SK-N-SH treated with all-trans-retinoic acid at 6 μM for 48 hours (cell line): Measurements from ENCODE around the gene SLC25A47.

Source experiments
- ATAC-seq: fragments of 200-7000 bp; cut with Tn5 transposase; 3 replicates; pipeline ENCODE4 v1.9.1; 2020; ENCODE audit warnings: mild to moderate bottlenecking, moderate library complexity
- ARNTL ChIP-seq: fragments of 450-650 bp; formaldehyde crosslinking; IDR thresholded peaks from 2 replicates; pipeline ENCODE4 v1.5.0; 2020; ENCODE audit warnings: low read depth, mild to moderate bottlenecking, moderate library complexity, borderline replicate concordance
- BACH2 ChIP-seq: fragments of 250-450 bp; sonication (Bioruptor Pico); IDR thresholded peaks from 2 replicates; pipeline ENCODE4 v1.9.0; 2021; ENCODE audit warnings: mild to moderate bottlenecking, borderline replicate concordance
- CREB5 ChIP-seq: fragments of 250-450 bp; sonication (Bioruptor Pico); IDR thresholded peaks from 2 replicates; pipeline ENCODE4 v1.5.1; 2020; ENCODE audit warnings: low read depth, mild to moderate bottlenecking, moderate library complexity
- CSDC2 ChIP-seq: fragments of 250-450 bp; sonication (Bioruptor Pico); IDR thresholded peaks from 2 replicates; pipeline ENCODE4 v1.5.0; 2020; ENCODE audit warnings: mild to moderate bottlenecking, moderate library complexity
- CSRNP3 ChIP-seq: fragments of 250-450 bp; sonication (Bioruptor Pico); IDR thresholded peaks from 2 replicates; pipeline ENCODE4 v1.5.1; 2021; ENCODE audit warnings: mild to moderate bottlenecking, moderate library complexity
- ESRRG ChIP-seq: fragments of 250-450 bp; sonication (Bioruptor Pico); IDR thresholded peaks from 2 replicates; pipeline ENCODE4 v1.6.1; 2021; ENCODE audit warnings: mild to moderate bottlenecking
- GLIS3 ChIP-seq: fragments of 250-450 bp; sonication (Bioruptor Pico); IDR thresholded peaks from 2 replicates; pipeline ENCODE4 v1.5.0; 2020; ENCODE audit warnings: mild to moderate bottlenecking, moderate library complexity
- ISL1 ChIP-seq: fragments of 250-450 bp; sonication (Bioruptor Pico); IDR thresholded peaks from 2 replicates; pipeline ENCODE4 v2.1.2; 2022; ENCODE audit warnings: mild to moderate bottlenecking, moderate library complexity
- OSR1 ChIP-seq: fragments of 250-450 bp; sonication (Bioruptor Pico); IDR thresholded peaks from 2 replicates; pipeline ENCODE4 v1.8.0; 2022; ENCODE audit warnings: moderate library complexity, mild to moderate bottlenecking, inconsistent platforms
- PATZ1 ChIP-seq: fragments of 250-450 bp; sonication (Bioruptor Pico); IDR thresholded peaks from 2 replicates; pipeline ENCODE4 v1.8.0; 2020; ENCODE audit warnings: mild to moderate bottlenecking, moderate library complexity, borderline replicate concordance
- POU6F1 ChIP-seq: fragments of 250-450 bp; sonication (Bioruptor Pico); IDR thresholded peaks from 2 replicates; pipeline ENCODE4 v1.8.0; 2021; ENCODE audit warnings: low read depth, mild to moderate bottlenecking, moderate library complexity, borderline replicate concordance
- PPARA ChIP-seq: fragments of 250-450 bp; sonication (Bioruptor Pico); IDR thresholded peaks from 2 replicates; pipeline ENCODE4 v1.5.0; 2020; ENCODE audit warnings: mild to moderate bottlenecking, borderline replicate concordance
- SNAI2 ChIP-seq: fragments of 250-450 bp; sonication (Bioruptor Pico); IDR thresholded peaks from 2 replicates; pipeline ENCODE4 v1.5.0; 2020; ENCODE audit warnings: mild to moderate bottlenecking, moderate library complexity
- TCF4 ChIP-seq: fragments of 250-450 bp; sonication (Bioruptor Pico); IDR thresholded peaks from 2 replicates; pipeline ENCODE4 v1.8.0; 2021; ENCODE audit warnings: mild to moderate bottlenecking, moderate library complexity, borderline replicate concordance
- TOX ChIP-seq: fragments of 250-450 bp; sonication (Bioruptor Pico); IDR thresholded peaks from 2 replicates; pipeline ENCODE4 v1.8.0; 2021; ENCODE audit warnings: mild to moderate bottlenecking, moderate library complexity, borderline replicate concordance
- TSHZ2 ChIP-seq: fragments of 250-450 bp; sonication (Bioruptor Pico); IDR thresholded peaks from 2 replicates; pipeline ENCODE4 v1.5.0; 2020; ENCODE audit warnings: mild to moderate bottlenecking, moderate library complexity
- ZFP3 ChIP-seq: fragments of 250-450 bp; sonication (Bioruptor Pico); IDR thresholded peaks from 2 replicates; pipeline ENCODE4 v1.5.0; 2020; ENCODE audit warnings: mild to moderate bottlenecking, moderate library complexity
- ZFP30 ChIP-seq: fragments of 450-650 bp; formaldehyde crosslinking; IDR thresholded peaks from 2 replicates; pipeline ENCODE4 v1.5.0; 2022; ENCODE audit warnings: mild to moderate bottlenecking, moderate library complexity
- ZNF565 ChIP-seq: fragments of 450-650 bp; formaldehyde crosslinking; conservative IDR thresholded peaks from 2 replicates; pipeline ENCODE4 v1.5.0; 2020; ENCODE audit warnings: low read depth, mild to moderate bottlenecking, moderate library complexity
- ZNF70 ChIP-seq: fragments of 450-650 bp; formaldehyde crosslinking; IDR thresholded peaks from 2 replicates; pipeline ENCODE4 v1.5.0; 2020; ENCODE audit warnings: mild to moderate bottlenecking, moderate library complexity

Gene SLC25A47

GRCh38 chr14:100348784-100349685 is 25.9 kb downstream of the SLC25A47 start:
- ATAC-seq: no peak
- TF ChIP-seq ZFP30 (CRISPR knock-in tag): no peak
- TF ChIP-seq POU6F1 (CRISPR knock-in tag): no peak
- no peak for TF ChIP-seq CREB5 (CRISPR knock-in tag)
- no peak for TF ChIP-seq PPARA (CRISPR knock-in tag)
- no peak for TF ChIP-seq CSDC2 (CRISPR knock-in tag)
- TF ChIP-seq BACH2: no peak
- no peak for TF ChIP-seq OSR1 (CRISPR knock-in tag)
- no peak for TF ChIP-seq ESRRG
- no peak for TF ChIP-seq ARNTL
- TF ChIP-seq SNAI2 (CRISPR knock-in tag): no peak
- no peak for TF ChIP-seq TSHZ2 (CRISPR knock-in tag)
- TF ChIP-seq TOX (CRISPR knock-in tag): no peak
- no peak for TF ChIP-seq GLIS3 (CRISPR knock-in tag)
- no peak for TF ChIP-seq ISL1 (CRISPR knock-in tag)
- no peak for TF ChIP-seq ZNF565 (CRISPR knock-in tag)
- TF ChIP-seq CSRNP3 (CRISPR knock-in tag): no peak
- TF ChIP-seq ZFP3 (CRISPR knock-in tag): no peak

- no peak for ATAC-seq
- TF ChIP-seq OSR1 (CRISPR knock-in tag) (no peak), ARNTL (no peak), ZFP3 (CRISPR knock-in tag) (no peak), PATZ1 (CRISPR knock-in tag) (no peak), BACH2 (no peak), CREB5 (CRISPR knock-in tag) (no peak), TCF4 (CRISPR knock-in tag) (no peak), CSRNP3 (CRISPR knock-in tag) (no peak), GLIS3 (CRISPR knock-in tag) (no peak), POU6F1 (CRISPR knock-in tag) (no peak), ZNF70 (CRISPR knock-in tag) (no peak)
Observed at GRCh38 chr14:100350276-100350926, 27.3 kb downstream of the SLC25A47 start.
